CD14-positive monocyte (primary cell): ENCODE measurements around the gene JAKMIP2. TPM values are rescaled to one million over a fixed set of nuclear protein-coding genes. Genes with fewer than 3 reads are reported as not detected.
A peak's percentile ranks its signal among the peaks of the same experiment; 100 is the strongest.

Source experiments
- DNase-seq, 3 donors: peaks; one replicate each; pipeline ENCODE4 v3.0.0-alpha.2; 2011 to 2022
- H2AFZ ChIP-seq: 2 replicates; pipeline ENCODE4 v1.6.0; 2012; ENCODE audit warnings: mild to moderate bottlenecking, low read depth, low read length, inconsistent platforms; ENCODE audit not compliant: insufficient read depth, poor library complexity, severe bottlenecking
- H3K27ac ChIP-seq, 2 donors: 1 replicate in 1 of 2; 2 replicates in 1 of 2; pipeline ENCODE4 v1.5.1; 2012 to 2013; ENCODE audit warnings: low read length in 2 of 2, control low read depth in 1 of 2, inconsistent platforms in 1 of 2, low read depth in 1 of 2, mild to moderate bottlenecking in 1 of 2
- H3K27me3 ChIP-seq, 2 donors: one replicate each; pipeline versions ENCODE4 v1.6.0 to v1.6.1; 2011 to 2013; ENCODE audit warnings: low read length in 2 of 2; ENCODE audit not compliant: control insufficient read depth in 2 of 2, insufficient read depth in 2 of 2
- H3K36me3 ChIP-seq, 2 donors: replicated peaks in 1 of 2; 1 replicate in 1 of 2; 2 replicates in 1 of 2; pipeline versions ENCODE4 v1.5.1 to v1.6.1; 2012 to 2013; ENCODE audit warnings: low read length in 2 of 2, control low read depth in 1 of 2, inconsistent platforms in 1 of 2, mild to moderate bottlenecking in 1 of 2; ENCODE audit not compliant: insufficient read depth in 2 of 2, control insufficient read depth in 1 of 2
- H3K4me1 ChIP-seq, 2 donors: 1 replicate in 1 of 2; 2 replicates in 1 of 2; pipeline versions ENCODE4 v1.5.1 to v1.6.1; 2012 to 2013; ENCODE audit warnings: low read length in 2 of 2, control low read depth in 1 of 2, inconsistent platforms in 1 of 2, mild to moderate bottlenecking in 1 of 2, moderate library complexity in 1 of 2; ENCODE audit not compliant: insufficient read depth in 2 of 2, control insufficient read depth in 1 of 2
- H3K4me2 ChIP-seq: replicated peaks from 2 replicates; pipeline ENCODE3; 2012; ENCODE audit warnings: low read length, moderate library complexity, mild to moderate bottlenecking; ENCODE audit not compliant: poor library complexity, severe bottlenecking; ENCODE audit errors: extremely low read depth
- H3K4me3 ChIP-seq, 3 experiments: fragments of 200-600 bp in 1 of 3; sonication (generic) in 1 of 3; replicated peaks in 1 of 3; 1 replicate in 2 of 3; 2 replicates in 1 of 3; pipeline ENCODE4 v1.5.1; 2011 to 2013; ENCODE audit warnings: low read length in 3 of 3, mild to moderate bottlenecking in 3 of 3, control low read depth in 2 of 3, low read depth in 2 of 3, inconsistent platforms in 1 of 3, moderate library complexity in 1 of 3
- H3K79me2 ChIP-seq: 2 replicates; pipeline ENCODE4 v1.6.0; 2012; ENCODE audit warnings: mild to moderate bottlenecking, control low read depth, inconsistent platforms, low read length, moderate library complexity; ENCODE audit not compliant: insufficient read depth
- H3K9ac ChIP-seq: 2 replicates; pipeline ENCODE4 v1.6.0; 2017; ENCODE audit warnings: low read length, mild to moderate bottlenecking; ENCODE audit not compliant: insufficient read depth, poor library complexity, severe bottlenecking
- H3K9me3 ChIP-seq, 2 donors: replicated peaks in 1 of 2; 1 replicate in 1 of 2; 2 replicates in 1 of 2; pipeline versions ENCODE4 v1.5.1 to v1.6.1; 2012 to 2013; ENCODE audit warnings: low read length in 2 of 2, control low read depth in 1 of 2; ENCODE audit not compliant: control insufficient read depth in 1 of 2, insufficient read depth in 1 of 2
- H4K20me1 ChIP-seq: 2 replicates; pipeline ENCODE4 v1.6.0; 2012; ENCODE audit warnings: mild to moderate bottlenecking, low read length, control low read depth, moderate library complexity; ENCODE audit not compliant: insufficient read depth
- H3K27ac Mint-ChIP-seq, 7 donors: one replicate each; pipeline ENCODE4 v1.8.0; 2020; ENCODE audit warnings: mild to moderate bottlenecking in 7 of 7, mixed read lengths in 7 of 7, moderate library complexity in 6 of 7, inconsistent platforms in 2 of 7
- H3K27me3 Mint-ChIP-seq, 3 donors: one replicate each; pipeline ENCODE4 v1.8.0; 2021 to 2022; ENCODE audit warnings: low read depth in 3 of 3, mild to moderate bottlenecking in 3 of 3, mixed read lengths in 3 of 3, moderate library complexity in 3 of 3, inconsistent platforms in 1 of 3
- H3K36me3 Mint-ChIP-seq, 2 donors: one replicate each; pipeline ENCODE4 v1.8.0; 2020; ENCODE audit warnings: mixed read lengths in 2 of 2, inconsistent platforms in 1 of 2, mild to moderate bottlenecking in 1 of 2
- H3K4me1 Mint-ChIP-seq: one replicate; pipeline ENCODE4 v1.8.0; 2020; ENCODE audit warnings: mild to moderate bottlenecking, mixed read lengths
- H3K4me3 Mint-ChIP-seq, 2 donors: one replicate each; pipeline ENCODE4 v1.8.0; 2020; ENCODE audit warnings: mild to moderate bottlenecking in 2 of 2, mixed read lengths in 2 of 2, moderate library complexity in 1 of 2
- H3K9me3 Mint-ChIP-seq, 7 donors: one replicate each; pipeline ENCODE4 v1.8.0; 2020 to 2022; ENCODE audit warnings: mixed read lengths in 7 of 7, mild to moderate bottlenecking in 6 of 7, moderate library complexity in 6 of 7, inconsistent platforms in 2 of 7
- WGBS: methylation state at CpG from one replicate; pipeline ENCODE4 v1.1.5; 2013; ENCODE audit warnings: missing lambda C conversion rate; ENCODE audit not compliant: insufficient coverage; 5-methylcytosine and 5-hydroxymethylcytosine counted together
- intact Hi-C, 2 donors: fragments of 100-400 bp; cut with micrococcal nuclease; formaldehyde crosslinking; loops; one replicate each; pipeline versions ENCODE4 v1.15.0 to v1.15.1; 2023
- polyA plus RNA-seq, 3 donors: library from polyadenylated mRNA; depleted of rRNA in 1 of 3; unstranded in 2 of 3; stranded (reverse) in 1 of 3; fragments of 300-500 nt in 2 of 3; fragments of >200 nt in 1 of 3; fragmentation: Illumina TruSeq in 2 of 3; gene quantifications; 1 replicate in 2 of 3; 2 replicates in 1 of 3; pipeline ENCODE4 v1.2.3, GENCODE V29; 2012 to 2021
- TF ChIP-seq, protein P1 (sequence below): fragments of 200-600 bp; IDR thresholded peaks from one replicate; pipeline ENCODE4 v1.8.0; 2022; ENCODE audit warnings: antibody characterized with exemption, mild to moderate bottlenecking

JAKMIP2 gene
- polyA plus RNA-seq, 3 donors = 0.02 TPM; not detected in 2

DNA sequence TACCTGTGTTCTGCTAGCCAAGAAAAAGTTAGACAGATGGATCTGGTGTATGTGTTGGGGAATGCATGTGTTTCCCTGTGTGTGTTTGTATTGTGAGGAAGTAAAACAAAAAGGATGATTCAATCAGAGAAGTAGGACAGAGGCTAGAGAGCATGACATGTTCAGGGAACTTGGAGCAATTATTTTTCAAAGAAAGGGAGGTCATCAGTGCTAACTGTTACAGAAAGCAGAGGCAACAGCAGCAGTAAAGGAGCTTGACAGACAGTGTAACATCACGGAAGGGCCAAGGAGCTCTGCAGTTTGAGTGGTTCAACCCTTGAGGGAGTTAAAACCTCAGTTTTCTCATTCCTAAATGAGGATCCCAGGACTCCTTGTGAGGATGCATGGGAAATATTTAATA is 35.8 kb upstream of the JAKMIP2 start:
- no peak overlapping the region for H3K9ac ChIP-seq
- no peak overlapping the region for H3K4me3 ChIP-seq
- peak; percentile 26 to 36 (median 29) for DNase-seq
- no peaks in the 10 kb centered on the region for H3K79me2 ChIP-seq
- Mint-ChIP-seq H3K4me3 (no peak overlapping the region), H3K4me1 (peaks cover 15% of the 10 kb centered on the region), H3K27ac (peak overlapping the region in 3 of 7 donors; percentile 1 to 35 (median 3)), H3K9me3 (peaks cover 0 to 2% (median 0%) of the 10 kb centered on the region in 7 donors), H3K36me3 (no peaks in the 10 kb centered on the region), H3K27me3 (peaks cover 0 to 3% (median 0%) of the 10 kb centered on the region in 3 donors)
- no peaks in the 10 kb centered on the region for H4K20me1 ChIP-seq
- no peaks in the 10 kb centered on the region for H3K36me3 ChIP-seq
- TF ChIP-seq, protein P1, sequence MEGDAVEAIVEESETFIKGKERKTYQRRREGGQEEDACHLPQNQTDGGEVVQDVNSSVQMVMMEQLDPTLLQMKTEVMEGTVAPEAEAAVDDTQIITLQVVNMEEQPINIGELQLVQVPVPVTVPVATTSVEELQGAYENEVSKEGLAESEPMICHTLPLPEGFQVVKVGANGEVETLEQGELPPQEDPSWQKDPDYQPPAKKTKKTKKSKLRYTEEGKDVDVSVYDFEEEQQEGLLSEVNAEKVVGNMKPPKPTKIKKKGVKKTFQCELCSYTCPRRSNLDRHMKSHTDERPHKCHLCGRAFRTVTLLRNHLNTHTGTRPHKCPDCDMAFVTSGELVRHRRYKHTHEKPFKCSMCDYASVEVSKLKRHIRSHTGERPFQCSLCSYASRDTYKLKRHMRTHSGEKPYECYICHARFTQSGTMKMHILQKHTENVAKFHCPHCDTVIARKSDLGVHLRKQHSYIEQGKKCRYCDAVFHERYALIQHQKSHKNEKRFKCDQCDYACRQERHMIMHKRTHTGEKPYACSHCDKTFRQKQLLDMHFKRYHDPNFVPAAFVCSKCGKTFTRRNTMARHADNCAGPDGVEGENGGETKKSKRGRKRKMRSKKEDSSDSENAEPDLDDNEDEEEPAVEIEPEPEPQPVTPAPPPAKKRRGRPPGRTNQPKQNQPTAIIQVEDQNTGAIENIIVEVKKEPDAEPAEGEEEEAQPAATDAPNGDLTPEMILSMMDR = no peak
- 78% methylated on average over 1 of the region's 1 CpG for WGBS
- intact Hi-C loops = no loop called here
- H3K4me2 ChIP-seq = no peak overlapping the region
- H3K4me1 ChIP-seq = no peaks in the 10 kb centered on the region
- no peaks in the 10 kb centered on the region for H3K9me3 ChIP-seq
- no peaks in the 10 kb centered on the region for H3K27me3 ChIP-seq
- H2AFZ ChIP-seq = peak overlapping the region; percentile 16
- peak overlapping the region in 1 of 2 donors; percentile 24 for H3K27ac ChIP-seq

DNA sequence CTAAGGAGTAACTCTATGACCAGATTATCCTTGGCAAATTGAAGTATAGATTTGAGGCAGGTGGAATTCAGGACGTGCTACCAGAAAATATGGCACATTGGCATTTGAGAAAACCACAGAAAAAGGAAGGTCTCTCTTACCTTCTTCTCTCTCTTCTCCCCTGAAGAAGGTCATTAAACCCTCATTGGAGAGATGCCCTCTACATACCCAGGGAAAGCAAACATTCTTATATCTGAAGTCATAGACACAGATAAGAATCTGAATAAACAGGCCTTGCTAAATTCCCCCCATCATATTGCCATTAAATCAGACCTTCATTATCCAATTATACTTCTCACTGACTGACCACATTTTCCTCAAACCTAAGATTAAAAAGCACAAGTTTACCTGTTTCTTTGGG is 31.2 kb upstream of the JAKMIP2 start:
- Histone ChIP-seq H3K9me3 (no peaks in the 10 kb centered on the region), H3K9ac (no peak overlapping the region)

More for the DNA sequence above, 31.2 kb upstream of the JAKMIP2 start:
- TF ChIP-seq, protein P1 = no peak
- Mint-ChIP-seq H3K36me3 (no peaks in the 10 kb centered on the region), H3K9me3 (peaks cover 0 to 2% (median 0%) of the 10 kb centered on the region in 7 donors), H3K27ac (no peak overlapping the region), H3K27me3 (no peaks in the 10 kb centered on the region), H3K4me1 (peaks cover 7% of the 10 kb centered on the region), H3K4me3 (no peak overlapping the region)
- H3K27ac ChIP-seq = no peak overlapping the region
- no peak for DNase-seq
- no peaks in the 10 kb centered on the region for H3K79me2 ChIP-seq
- no peak overlapping the region for H3K4me3 ChIP-seq
- no peaks in the 10 kb centered on the region for H4K20me1 ChIP-seq
- intact Hi-C loops = no loop called here
- H3K27me3 ChIP-seq = no peaks in the 10 kb centered on the region
- WGBS = no CpG with 5 or more reads among the region's 1 CpG
- no peak overlapping the region for H2AFZ ChIP-seq
- no peak overlapping the region for H3K4me2 ChIP-seq
- H3K4me1 ChIP-seq = no peaks in the 10 kb centered on the region
- no peaks in the 10 kb centered on the region for H3K36me3 ChIP-seq
